ENCODE data around the gene NSUN2.
"Not testable (repeated sequence)": the region's sequence is repeated elsewhere in the genome, so short reads cannot be mapped to it uniquely, and the experiment has no call there.

NSUN2 gene

GRCh38 chr5:6645571-6646362 lies 12.9 kb upstream of the NSUN2 start:
- FAIRE-seq; DNase-seq (ENCODE audit: extremely low spot score, insufficient read length, low read depth): not testable (repeated sequence)

- no peak for FAIRE-seq
- DNase-seq (ENCODE audit: extremely low spot score, insufficient read length, low read depth) = no peak
Measured at GRCh38 chr5:6644794-6645241, 12.0 kb upstream of the NSUN2 start.

GRCh38 chr5:6642655-6643054 lies 9.8 kb upstream of the NSUN2 start:
- no peak for DNase-seq (ENCODE audit: extremely low spot score, insufficient read length, low read depth)
- no peak for FAIRE-seq

- FAIRE-seq (no peak), DNase-seq (ENCODE audit: extremely low spot score, insufficient read length, low read depth) (no peak)
Measured at GRCh38 chr5:6638236-6638635, 5.4 kb upstream of the NSUN2 start.

- FAIRE-seq = no peak
- DNase-seq (ENCODE audit: extremely low spot score, insufficient read length, low read depth) = no peak
Measured at GRCh38 chr5:6637590-6637989, 4.7 kb upstream of the NSUN2 start.

GRCh38 chr5:6637022-6637421 lies 4.2 kb upstream of the NSUN2 start:
- DNase-seq (ENCODE audit: extremely low spot score, insufficient read length, low read depth) = no peak
- FAIRE-seq = no peak

GRCh38 chr5:6636293-6636692 lies 3.4 kb upstream of the NSUN2 start:
- no peak for DNase-seq (ENCODE audit: extremely low spot score, insufficient read length, low read depth)
- FAIRE-seq = no peak

- FAIRE-seq (no peak), DNase-seq (ENCODE audit: extremely low spot score, insufficient read length, low read depth) (no peak)
Measured at GRCh38 chr5:6634788-6635430, 2.1 kb upstream of the NSUN2 start.

GRCh38 chr5:6634306-6634705 lies 1.5 kb upstream of the NSUN2 start:
- FAIRE-seq (no peak), DNase-seq (ENCODE audit: extremely low spot score, insufficient read length, low read depth) (no peak)

GRCh38 chr5:6633469-6634245 lies 813 bp upstream of the NSUN2 start:
- FAIRE-seq = no peak
- DNase-seq (ENCODE audit: extremely low spot score, insufficient read length, low read depth) = no peak

GRCh38 chr5:6632324-6632887 lies 438 bp downstream of the NSUN2 start:
- FAIRE-seq = no peak
- no peak for DNase-seq (ENCODE audit: extremely low spot score, insufficient read length, low read depth)

- DNase-seq (ENCODE audit: extremely low spot score, insufficient read length, low read depth) = no peak
Measured at GRCh38 chr5:6631441-6631840, 1.4 kb downstream of the NSUN2 start.

GRCh38 chr5:6626508-6626907 lies 6.3 kb downstream of the NSUN2 start:
- FAIRE-seq (no peak), DNase-seq (ENCODE audit: extremely low spot score, insufficient read length, low read depth) (no peak)

More at GRCh38 chr5:6631441-6631840, 1.4 kb downstream of the NSUN2 start:
- no peak for FAIRE-seq

GRCh38 chr5:6623941-6624340 lies 8.9 kb downstream of the NSUN2 start:
- no peak for DNase-seq (ENCODE audit: extremely low spot score, insufficient read length, low read depth)
- no peak for FAIRE-seq

GRCh38 chr5:6623228-6623627 lies 9.6 kb downstream of the NSUN2 start:
- no peak for DNase-seq (ENCODE audit: extremely low spot score, insufficient read length, low read depth)
- FAIRE-seq = no peak

- FAIRE-seq (no peak), DNase-seq (ENCODE audit: extremely low spot score, insufficient read length, low read depth) (no peak)
Measured at GRCh38 chr5:6616632-6617031, 16.2 kb downstream of the NSUN2 start.

GRCh38 chr5:6615034-6615815 lies 17.6 kb downstream of the NSUN2 start:
- FAIRE-seq (no peak), DNase-seq (ENCODE audit: extremely low spot score, insufficient read length, low read depth) (no peak)

GRCh38 chr5:6611334-6612256 lies 21.2 kb downstream of the NSUN2 start:
- FAIRE-seq (no peak), DNase-seq (ENCODE audit: extremely low spot score, insufficient read length, low read depth) (no peak)

GRCh38 chr5:6608016-6608415 lies 24.8 kb downstream of the NSUN2 start:
- no peak for FAIRE-seq
- no peak for DNase-seq (ENCODE audit: extremely low spot score, insufficient read length, low read depth)

Data from GM18507 (cell line).